Endothelial cell (in vitro differentiated cells): Measurements from ENCODE around the gene PNMT. TPM values are rescaled to one million over a fixed set of nuclear protein-coding genes. Genes with fewer than 3 reads are reported as not detected.

Source experiments
- DNase-seq: peaks from one replicate; pipeline ENCODE4 v3.0.0; 2021; ENCODE audit warnings: low spot score
- H3K27ac Mint-ChIP-seq: one replicate; pipeline ENCODE4 v1.8.0; 2021; ENCODE audit warnings: mixed read lengths, inconsistent platforms; ENCODE audit not compliant: unreplicated experiment
- H3K27me3 Mint-ChIP-seq: one replicate; pipeline ENCODE4 v1.8.0; 2021; ENCODE audit warnings: mild to moderate bottlenecking, moderate library complexity, mixed read lengths, inconsistent platforms; ENCODE audit not compliant: unreplicated experiment
- H3K36me3 Mint-ChIP-seq: one replicate; pipeline ENCODE4 v1.8.0; 2021; ENCODE audit warnings: mild to moderate bottlenecking, low read depth, mixed read lengths, inconsistent platforms; ENCODE audit not compliant: unreplicated experiment
- H3K4me1 Mint-ChIP-seq: one replicate; pipeline ENCODE4 v1.8.0; 2021; ENCODE audit warnings: mild to moderate bottlenecking, mixed read lengths, inconsistent platforms; ENCODE audit not compliant: unreplicated experiment
- H3K4me3 Mint-ChIP-seq: one replicate; pipeline ENCODE4 v1.8.0; 2021; ENCODE audit warnings: mild to moderate bottlenecking, mixed read lengths, inconsistent platforms; ENCODE audit not compliant: unreplicated experiment
- H3K9me3 Mint-ChIP-seq: one replicate; pipeline ENCODE4 v1.8.0; 2021; ENCODE audit warnings: mixed read lengths, inconsistent platforms; ENCODE audit not compliant: unreplicated experiment
- CTCF ChIP-seq: fragments of 200-600 bp; sonication (generic); IDR thresholded peaks from one replicate; pipeline ENCODE4 v1.5.0; 2021; ENCODE audit warnings: antibody characterized with exemption; ENCODE audit not compliant: unreplicated experiment
- total RNA-seq: library from RNA; stranded (reverse); fragmentation: NEBNext Ultra II Directional; extraction: Animal tissue kit (Norgen Biotek cat#: 25700); gene quantifications from one replicate; pipeline ENCODE4 v1.2.1, GENCODE V29; 2021; ENCODE audit not compliant: unreplicated experiment

PNMT gene
- total RNA-seq, 1 donor from 2014 or later, result not detected

GRCh38 chr17:39658346-39658745 lies 9.9 kb upstream of the PNMT start:
- Mint-ChIP-seq H3K27me3 (peaks cover 7% of the 10 kb centered on the region), H3K36me3 (peaks cover 12% of the 10 kb centered on the region), H3K9me3 (no peaks in the 10 kb centered on the region), H3K4me1 (peaks cover 14% of the 10 kb centered on the region), H3K27ac (no peak overlapping the region), H3K4me3 (no peak overlapping the region)
- no peak for DNase-seq
- TF ChIP-seq CTCF, result no peak

DNA sequence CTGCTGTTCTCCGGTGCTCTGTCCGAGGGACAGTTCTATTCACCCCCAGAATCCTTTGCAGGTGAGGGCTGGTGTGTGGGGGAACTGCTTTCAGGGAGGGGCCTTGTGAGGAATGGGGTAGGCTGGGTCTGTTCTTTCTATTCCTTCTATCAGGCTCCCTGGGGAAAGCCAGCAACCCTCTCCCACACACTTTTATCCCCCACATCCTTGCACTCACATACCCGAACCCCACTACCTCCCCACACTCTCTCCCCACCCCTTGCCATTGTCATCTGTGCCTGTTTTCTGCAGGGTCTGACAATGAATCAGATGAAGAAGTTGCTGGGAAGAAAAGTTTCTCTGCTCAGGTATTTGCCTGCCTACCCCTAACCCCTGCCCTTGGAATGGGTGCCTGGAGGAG lies 9.5 kb upstream of the PNMT start:
- H3K27ac Mint-ChIP-seq, result no peak overlapping the region
- H3K36me3 Mint-ChIP-seq, result peaks cover 12% of the 10 kb centered on the region
- no peak overlapping the region for H3K4me3 Mint-ChIP-seq
- H3K9me3 Mint-ChIP-seq, result no peaks in the 10 kb centered on the region
- no peak for TF ChIP-seq CTCF
- H3K27me3 Mint-ChIP-seq, result peaks cover 7% of the 10 kb centered on the region
- peaks cover 11% of the 10 kb centered on the region for H3K4me1 Mint-ChIP-seq
- DNase-seq, result no peak

DNA sequence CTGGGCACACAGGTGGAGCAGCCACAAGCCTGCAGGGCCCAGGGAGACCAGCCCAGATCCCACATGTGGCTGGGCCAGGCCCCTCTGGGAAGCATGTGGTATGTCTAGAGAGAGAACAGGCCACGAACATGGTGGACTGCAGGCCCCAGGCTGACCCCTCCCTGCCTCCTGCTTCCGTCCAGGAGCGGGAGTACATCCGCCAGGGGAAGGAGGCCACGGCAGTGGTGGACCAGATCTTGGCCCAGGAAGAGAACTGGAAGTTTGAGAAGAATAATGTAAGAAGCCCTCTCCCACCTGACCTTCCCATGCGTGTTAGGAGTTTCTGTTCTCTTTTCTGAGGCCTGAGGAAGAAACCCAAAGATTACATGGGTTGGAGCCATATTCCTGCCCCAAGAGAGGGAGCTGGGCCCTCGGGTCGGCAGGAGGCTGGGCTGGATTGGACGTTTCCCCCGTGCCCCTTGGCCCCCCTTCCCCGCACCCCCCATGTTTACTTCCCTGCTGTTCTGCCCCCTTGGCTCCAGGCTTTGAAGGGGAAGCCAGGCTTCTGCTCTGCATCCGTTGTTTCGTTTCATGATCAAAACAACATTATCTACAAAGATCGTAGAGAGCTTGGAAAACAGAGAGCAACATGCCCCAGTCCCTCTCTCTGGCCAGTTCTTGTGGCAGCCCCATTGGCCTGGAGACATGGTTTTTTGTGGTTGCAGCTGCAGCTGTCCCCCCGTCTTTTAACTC lies 8.8 kb upstream of the PNMT start:
- H3K36me3 Mint-ChIP-seq, result peaks cover 12% of the 10 kb centered on the region
- H3K4me3 Mint-ChIP-seq, result no peak overlapping the region
- peaks cover 8% of the 10 kb centered on the region for H3K27me3 Mint-ChIP-seq
- DNase-seq, result no peak
- TF ChIP-seq CTCF, result no peak
- peaks cover 7% of the 10 kb centered on the region for H3K4me1 Mint-ChIP-seq
- H3K27ac Mint-ChIP-seq, result no peak overlapping the region
- no peaks in the 10 kb centered on the region for H3K9me3 Mint-ChIP-seq

DNA sequence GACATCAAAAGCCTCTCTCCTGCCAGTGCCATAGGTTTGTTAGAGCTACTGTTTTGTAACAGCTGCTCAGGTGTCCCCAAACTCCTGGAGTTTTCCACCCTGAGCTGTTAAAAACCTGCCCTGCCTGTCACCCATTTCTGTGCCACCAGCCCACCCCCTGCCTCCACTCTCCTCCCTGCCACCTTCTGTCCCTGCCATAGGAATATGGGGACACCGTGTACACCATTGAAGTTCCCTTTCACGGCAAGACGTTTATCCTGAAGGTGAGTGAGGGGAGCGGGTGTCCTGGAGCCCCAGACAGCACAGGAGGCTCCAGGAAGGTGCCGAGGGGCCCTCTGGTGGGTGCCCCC lies 8.3 kb upstream of the PNMT start:
- Mint-ChIP-seq H3K27ac (no peak overlapping the region), H3K27me3 (peaks cover 11% of the 10 kb centered on the region), H3K9me3 (no peaks in the 10 kb centered on the region), H3K4me3 (no peak overlapping the region), H3K36me3 (peaks cover 12% of the 10 kb centered on the region), H3K4me1 (peaks cover 4% of the 10 kb centered on the region)
- no peak for DNase-seq
- no peak for TF ChIP-seq CTCF
